OCI-LY1 (cell line): ENCODE measurements around the gene BLOC1S5.

Experiments
- H2AFZ ChIP-seq: fragments of 200-600 bp; sonication (generic), shearing (Covaris generic); 2 replicates; pipeline ENCODE4 v1.6.0; 2014; ENCODE audit warnings: antibody characterized with exemption, mild to moderate bottlenecking, low read length
- H3F3A ChIP-seq: fragments of 200-600 bp; sonication (generic), shearing (Covaris generic); 2 replicates; pipeline ENCODE4 v1.6.0; 2014; ENCODE audit warnings: mild to moderate bottlenecking, antibody characterized with exemption, low read length, moderate library complexity; ENCODE audit not compliant: insufficient read depth
- H3K27ac ChIP-seq: fragments of 200-600 bp; sonication (generic); 2 replicates; pipeline ENCODE4 v1.5.1; 2014; ENCODE audit warnings: low read length, mixed run types, mild to moderate bottlenecking, low read depth; ENCODE audit not compliant: poor library complexity, severe bottlenecking
- H3K27me3 ChIP-seq: fragments of 200-600 bp; sonication (generic); 2 replicates; pipeline ENCODE4 v1.6.0; 2014; ENCODE audit warnings: antibody characterized with exemption, mild to moderate bottlenecking, low read length, moderate library complexity; ENCODE audit not compliant: insufficient read depth
- H3K36me3 ChIP-seq: fragments of 200-600 bp; sonication (generic); 2 replicates; pipeline ENCODE4 v1.6.1; 2014; ENCODE audit warnings: mild to moderate bottlenecking, antibody characterized with exemption, low read length, moderate library complexity, mixed read lengths; ENCODE audit not compliant: insufficient read depth
- H3K4me1 ChIP-seq: fragments of 200-600 bp; sonication (generic); 2 replicates; pipeline ENCODE4 v1.5.1; 2014; ENCODE audit warnings: mild to moderate bottlenecking, low read length, moderate library complexity; ENCODE audit not compliant: insufficient read depth, severe bottlenecking
- H3K4me2 ChIP-seq: fragments of 200-600 bp; sonication (generic), shearing (Covaris generic); 2 replicates; pipeline ENCODE4 v1.6.1; 2014; ENCODE audit warnings: low read length
- H3K4me3 ChIP-seq: fragments of 200-600 bp; sonication (generic); 2 replicates; pipeline ENCODE4 v1.5.1; 2014; ENCODE audit warnings: low read length, low read depth, mild to moderate bottlenecking, mixed read lengths; ENCODE audit not compliant: poor library complexity, severe bottlenecking
- H3K79me2 ChIP-seq: fragments of 200-600 bp; shearing (Covaris generic); 2 replicates; pipeline ENCODE4 v1.6.1; 2016; ENCODE audit warnings: mixed run types, low read length, mixed read lengths; ENCODE audit not compliant: insufficient read depth
- H3K9ac ChIP-seq: fragments of 200-600 bp; sonication (generic), shearing (Covaris generic); 2 replicates; pipeline ENCODE4 v1.6.1; 2014; ENCODE audit warnings: mild to moderate bottlenecking, low read length, mixed read lengths
- H3K9me2 ChIP-seq: fragments of 200-600 bp; sonication (generic), shearing (Covaris generic); 2 replicates; pipeline ENCODE4 v1.6.1; 2014; ENCODE audit warnings: low read depth, mild to moderate bottlenecking, low read length, mixed read lengths
- H3K9me3 ChIP-seq: fragments of 200-600 bp; shearing (Covaris generic); 2 replicates; pipeline ENCODE4 v1.6.1; 2014; ENCODE audit warnings: low read length, mixed read lengths
- H4K20me1 ChIP-seq: fragments of 200-600 bp; sonication (generic), shearing (Covaris generic); 2 replicates; pipeline ENCODE4 v1.6.0; 2016; ENCODE audit warnings: mild to moderate bottlenecking, low read length; ENCODE audit not compliant: insufficient read depth
- EZH2 ChIP-seq: fragments of 200-600 bp; sonication (generic), shearing (Covaris generic); IDR thresholded peaks from 2 replicates; pipeline ENCODE4 v1.8.0; 2017; ENCODE audit warnings: borderline replicate concordance, mixed run types, mild to moderate bottlenecking, antibody characterized with exemption, low read length, moderate library complexity, mixed read lengths
- TF ChIP-seq, protein P1 (sequence below): fragments of 200-600 bp; sonication (generic), shearing (Covaris generic); IDR thresholded peaks from 2 replicates; pipeline ENCODE4 v1.5.1; 2017; ENCODE audit warnings: mild to moderate bottlenecking, antibody characterized with exemption, low read length, moderate library complexity, mixed read lengths

BLOC1S5 gene, protein sequence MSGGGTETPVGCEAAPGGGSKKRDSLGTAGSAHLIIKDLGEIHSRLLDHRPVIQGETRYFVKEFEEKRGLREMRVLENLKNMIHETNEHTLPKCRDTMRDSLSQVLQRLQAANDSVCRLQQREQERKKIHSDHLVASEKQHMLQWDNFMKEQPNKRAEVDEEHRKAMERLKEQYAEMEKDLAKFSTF

DNA sequence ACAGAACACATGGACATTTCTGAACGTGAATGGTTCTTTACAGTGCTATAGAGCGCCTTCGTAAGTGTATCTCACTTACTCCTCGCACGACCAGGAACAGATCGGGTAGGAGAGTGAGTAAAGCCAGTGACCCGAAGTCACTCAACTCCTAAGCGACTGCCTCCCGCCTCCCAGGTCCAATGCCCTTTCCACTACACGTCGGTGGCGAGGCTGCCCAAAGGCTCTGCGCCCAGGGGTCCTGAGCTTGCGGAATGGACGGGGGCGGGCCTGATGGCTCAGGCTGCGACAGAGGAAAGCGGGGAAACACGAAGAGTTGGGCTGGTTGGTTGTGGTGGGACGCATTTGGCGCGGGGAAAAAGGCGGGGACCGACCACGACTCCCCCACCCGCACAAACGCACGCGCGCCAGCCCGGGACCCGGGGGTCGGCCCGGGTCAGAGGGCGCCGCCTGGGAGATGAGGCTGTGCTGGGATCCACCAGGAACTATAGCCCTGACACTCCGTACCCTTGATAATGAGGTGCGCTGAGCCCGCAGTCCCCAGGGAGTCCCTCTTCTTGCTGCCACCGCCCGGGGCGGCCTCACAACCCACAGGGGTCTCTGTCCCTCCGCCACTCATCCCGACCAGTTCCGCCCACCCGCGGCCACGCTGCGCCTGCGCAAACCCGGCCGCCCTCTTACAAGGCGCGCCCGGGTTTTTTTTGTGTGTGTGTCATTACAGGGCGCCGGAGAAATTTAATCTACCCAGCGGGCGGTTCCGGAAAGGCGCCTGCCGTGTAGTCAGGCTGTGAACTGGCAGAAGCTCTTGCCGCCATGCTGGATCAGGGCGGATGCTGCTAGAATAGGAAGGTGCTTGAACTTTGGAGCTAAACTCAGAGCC, at the start of gene BLOC1S5:
Gene BLOC1S5 (minus strand): TSS at position 629 of the 877 bp plus-strand sequence. CDS start 13 bp downstream, at position 616.
- Histone ChIP-seq H3F3A (0 out of 2 replicates have a peak, but pooled peaks cover 2% of the 10 kb centered on the region), H2AFZ (peak within 1 kb of the TSS; percentile 92), H3K27me3 (no peaks in the 10 kb centered on the region), H3K79me2 (no peaks in the 10 kb centered on the region), H4K20me1 (no peaks in the 10 kb centered on the region), H3K9me3 (no peaks in the 10 kb centered on the region), H3K27ac (peak within 1 kb of the TSS; percentile 56), H3K4me2 (peak within 1 kb of the TSS; percentile 85), H3K9ac (peak within 1 kb of the TSS; percentile 87), H3K4me1 (peaks cover 27% of the 10 kb centered on the region), H3K4me3 (peak within 1 kb of the TSS; percentile 85), H3K9me2 (no peaks in the 10 kb centered on the region), H3K36me3 (peaks cover 24% of the 10 kb centered on the region)
- TF ChIP-seq, protein P1, sequence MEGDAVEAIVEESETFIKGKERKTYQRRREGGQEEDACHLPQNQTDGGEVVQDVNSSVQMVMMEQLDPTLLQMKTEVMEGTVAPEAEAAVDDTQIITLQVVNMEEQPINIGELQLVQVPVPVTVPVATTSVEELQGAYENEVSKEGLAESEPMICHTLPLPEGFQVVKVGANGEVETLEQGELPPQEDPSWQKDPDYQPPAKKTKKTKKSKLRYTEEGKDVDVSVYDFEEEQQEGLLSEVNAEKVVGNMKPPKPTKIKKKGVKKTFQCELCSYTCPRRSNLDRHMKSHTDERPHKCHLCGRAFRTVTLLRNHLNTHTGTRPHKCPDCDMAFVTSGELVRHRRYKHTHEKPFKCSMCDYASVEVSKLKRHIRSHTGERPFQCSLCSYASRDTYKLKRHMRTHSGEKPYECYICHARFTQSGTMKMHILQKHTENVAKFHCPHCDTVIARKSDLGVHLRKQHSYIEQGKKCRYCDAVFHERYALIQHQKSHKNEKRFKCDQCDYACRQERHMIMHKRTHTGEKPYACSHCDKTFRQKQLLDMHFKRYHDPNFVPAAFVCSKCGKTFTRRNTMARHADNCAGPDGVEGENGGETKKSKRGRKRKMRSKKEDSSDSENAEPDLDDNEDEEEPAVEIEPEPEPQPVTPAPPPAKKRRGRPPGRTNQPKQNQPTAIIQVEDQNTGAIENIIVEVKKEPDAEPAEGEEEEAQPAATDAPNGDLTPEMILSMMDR, result no peak
- TF ChIP-seq EZH2, result no peak

DNA sequence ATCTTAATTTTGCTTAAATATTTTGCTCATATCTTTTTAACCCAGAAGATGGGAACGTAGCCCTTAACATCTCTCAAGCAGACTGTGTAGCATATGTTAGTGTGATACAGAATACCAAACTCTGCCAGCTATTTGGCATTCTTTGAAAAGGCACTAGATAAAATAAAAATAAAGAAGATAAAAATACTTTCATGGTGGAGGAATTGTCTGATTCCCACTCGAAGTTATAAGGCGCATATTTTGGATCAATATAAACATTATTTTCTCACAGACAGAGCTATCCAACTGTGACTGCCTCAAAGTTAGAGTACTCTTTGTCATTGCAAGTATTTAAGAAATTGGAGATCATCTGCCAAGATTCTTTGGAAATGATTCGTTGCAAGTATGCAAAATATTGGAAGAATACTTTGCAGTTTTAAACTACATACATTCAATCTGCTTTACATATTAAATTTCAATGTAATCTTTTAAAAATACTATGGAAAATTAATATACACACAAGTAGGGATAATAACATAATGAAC, 49.0 kb upstream of the BLOC1S5 start:
- Histone ChIP-seq H3F3A (no peaks in the 10 kb centered on the region), H3K36me3 (no peaks in the 10 kb centered on the region; the same call in 1 of the 2 replicates), H4K20me1 (no peaks in the 10 kb centered on the region), H3K9me2 (no peaks in the 10 kb centered on the region), H3K4me2 (no peak overlapping the region), H3K4me3 (no peak overlapping the region), H3K9me3 (no peaks in the 10 kb centered on the region), H3K4me1 (no peaks in the 10 kb centered on the region), H3K27me3 (no peaks in the 10 kb centered on the region; the same call in 1 of the 2 replicates), H3K9ac (no peak overlapping the region), H3K27ac (no peak overlapping the region), H3K79me2 (no peaks in the 10 kb centered on the region), H2AFZ (no peak overlapping the region)
- TF ChIP-seq EZH2, result no peak
- TF ChIP-seq, protein P1, result no peak

DNA sequence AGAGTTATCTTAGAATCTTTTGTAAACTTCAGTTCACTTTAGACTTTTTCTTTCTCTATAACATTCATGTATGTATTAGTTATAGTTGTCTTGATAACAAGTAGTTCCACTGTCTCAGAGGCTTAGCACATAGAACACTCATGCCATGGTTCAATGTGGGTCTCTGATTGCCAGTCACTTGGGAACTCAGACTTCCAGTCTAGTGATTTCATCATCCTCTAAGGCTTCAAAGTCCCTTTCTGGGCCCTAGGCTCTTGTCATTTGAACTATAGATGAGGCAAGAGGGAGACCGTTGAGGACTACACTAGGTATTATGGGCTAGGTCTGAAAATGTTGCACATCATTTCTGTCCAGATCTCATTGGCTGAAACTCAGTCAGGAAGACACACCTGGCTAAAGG, 46.5 kb upstream of the BLOC1S5 start:
- Histone ChIP-seq H3K9ac (no peak overlapping the region), H3F3A (no peaks in the 10 kb centered on the region), H3K4me2 (no peak overlapping the region), H2AFZ (no peak overlapping the region), H3K27me3 (no peaks in the 10 kb centered on the region; the same call in 1 of the 2 replicates), H3K27ac (no peak overlapping the region), H3K79me2 (no peaks in the 10 kb centered on the region), H3K9me2 (no peaks in the 10 kb centered on the region), H3K4me1 (no peaks in the 10 kb centered on the region), H3K4me3 (no peak overlapping the region), H4K20me1 (no peaks in the 10 kb centered on the region), H3K9me3 (no peaks in the 10 kb centered on the region), H3K36me3 (no peaks in the 10 kb centered on the region; the same call in 1 of the 2 replicates)
- TF ChIP-seq EZH2, result no peak
- TF ChIP-seq, protein P1, result no peak
